GM12865 (cell line): Measurements from ENCODE around the gene IGLL5.
A peak's percentile ranks its signal among the peaks of the same experiment; 100 is the strongest.

ENCODE experiments used
- DNase-seq: peaks from one replicate; pipeline ENCODE4 v3.0.0; 2010; ENCODE audit warnings: low read depth
- H3K4me3 ChIP-seq: 2 replicates; pipeline ENCODE4 v1.5.1; 2011; ENCODE audit warnings: mild to moderate bottlenecking, low read depth, low read length, control low read depth
- CTCF ChIP-seq: IDR thresholded peaks from 2 replicates; pipeline ENCODE4 v1.5.1; 2011; ENCODE audit warnings: low read length, control low read depth, low read depth, inconsistent platforms; ENCODE audit not compliant: insufficient read depth; ENCODE audit errors: missing control alignments

Gene IGLL5

GRCh38 chr22:22931557-22932270 is 44.1 kb downstream of the IGLL5 start:
- DNase-seq, result peak; percentile 92
- H3K4me3 ChIP-seq, result peak overlapping the region; percentile 65
- TF ChIP-seq CTCF, result no peak

- no peak for TF ChIP-seq CTCF
- DNase-seq, result peak; percentile 71
Observed at GRCh38 chr22:22932512-22932941, 44.9 kb downstream of the IGLL5 start.

GRCh38 chr22:22933100-22933806 is 45.6 kb downstream of the IGLL5 start:
- H3K4me3 ChIP-seq, result peak overlapping the region; percentile 65
- TF ChIP-seq CTCF, result no peak
- peak; percentile 68 for DNase-seq

More at GRCh38 chr22:22932512-22932941, 44.9 kb downstream of the IGLL5 start:
- peak overlapping the region; percentile 65 for H3K4me3 ChIP-seq

- peak; percentile 78 for DNase-seq
- H3K4me3 ChIP-seq, result peak overlapping the region; percentile 65
- TF ChIP-seq CTCF, result no peak
Observed at GRCh38 chr22:22933807-22934542, 46.4 kb downstream of the IGLL5 start.

- H3K4me3 ChIP-seq, result peak overlapping the region; percentile 65
- peak; percentile 64 for DNase-seq
- TF ChIP-seq CTCF, result no peak
Observed at GRCh38 chr22:22934543-22935055, 47.0 kb downstream of the IGLL5 start.

- no peak for DNase-seq
- peak overlapping the region; percentile 65 for H3K4me3 ChIP-seq
- TF ChIP-seq CTCF, result no peak
Observed at GRCh38 chr22:22935056-22935545, 47.5 kb downstream of the IGLL5 start.
